22Rv1 (cell line): ENCODE measurements around the gene GNPNAT1.

Experiments
- H3K27ac ChIP-seq: fragments of 450-650 bp; 2 replicates; pipeline ENCODE4 v1.5.1; 2017
- ZFX ChIP-seq: fragments of 450-650 bp; IDR thresholded peaks from 2 replicates; pipeline ENCODE4 v1.6.1; 2017; ENCODE audit warnings: antibody characterized with exemption, borderline replicate concordance
- TF ChIP-seq, protein P1 (sequence below): fragments of 450-650 bp; IDR thresholded peaks from 2 replicates; pipeline ENCODE4 v1.5.1; 2017; ENCODE audit warnings: mild to moderate bottlenecking

GNPNAT1 gene

GRCh38 chr14:52790011-52790755 lies 1.2 kb downstream of the GNPNAT1 start:
- TF ChIP-seq, protein P1, sequence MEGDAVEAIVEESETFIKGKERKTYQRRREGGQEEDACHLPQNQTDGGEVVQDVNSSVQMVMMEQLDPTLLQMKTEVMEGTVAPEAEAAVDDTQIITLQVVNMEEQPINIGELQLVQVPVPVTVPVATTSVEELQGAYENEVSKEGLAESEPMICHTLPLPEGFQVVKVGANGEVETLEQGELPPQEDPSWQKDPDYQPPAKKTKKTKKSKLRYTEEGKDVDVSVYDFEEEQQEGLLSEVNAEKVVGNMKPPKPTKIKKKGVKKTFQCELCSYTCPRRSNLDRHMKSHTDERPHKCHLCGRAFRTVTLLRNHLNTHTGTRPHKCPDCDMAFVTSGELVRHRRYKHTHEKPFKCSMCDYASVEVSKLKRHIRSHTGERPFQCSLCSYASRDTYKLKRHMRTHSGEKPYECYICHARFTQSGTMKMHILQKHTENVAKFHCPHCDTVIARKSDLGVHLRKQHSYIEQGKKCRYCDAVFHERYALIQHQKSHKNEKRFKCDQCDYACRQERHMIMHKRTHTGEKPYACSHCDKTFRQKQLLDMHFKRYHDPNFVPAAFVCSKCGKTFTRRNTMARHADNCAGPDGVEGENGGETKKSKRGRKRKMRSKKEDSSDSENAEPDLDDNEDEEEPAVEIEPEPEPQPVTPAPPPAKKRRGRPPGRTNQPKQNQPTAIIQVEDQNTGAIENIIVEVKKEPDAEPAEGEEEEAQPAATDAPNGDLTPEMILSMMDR: no peak
- no peak for TF ChIP-seq ZFX
- H3K27ac ChIP-seq: peak overlapping the region; percentile 94

GRCh38 chr14:52789118-52789517 lies 2.3 kb downstream of the GNPNAT1 start:
- H3K27ac ChIP-seq: no peak overlapping the region
- TF ChIP-seq ZFX: no peak
- TF ChIP-seq, protein P1: no peak

DNA sequence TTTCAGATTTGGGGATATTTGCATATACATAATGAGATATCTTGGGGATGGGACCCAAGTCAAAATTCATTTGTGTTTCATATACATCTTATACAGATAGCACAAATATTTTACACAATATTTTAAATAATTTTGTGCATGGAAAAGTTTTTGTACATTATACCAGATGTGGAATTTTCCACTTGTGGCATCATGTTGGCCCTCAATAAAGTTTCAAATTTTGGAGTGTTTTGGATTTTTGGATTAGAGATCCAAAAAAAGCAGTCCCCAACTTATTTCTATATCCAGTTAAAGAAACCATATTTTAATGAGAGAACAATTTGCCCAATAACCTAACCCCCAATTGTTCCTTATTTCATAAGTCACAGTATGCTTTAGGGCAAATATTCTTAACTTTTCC lies 4.5 kb downstream of the GNPNAT1 start:
- H3K27ac ChIP-seq: no peak overlapping the region

DNA sequence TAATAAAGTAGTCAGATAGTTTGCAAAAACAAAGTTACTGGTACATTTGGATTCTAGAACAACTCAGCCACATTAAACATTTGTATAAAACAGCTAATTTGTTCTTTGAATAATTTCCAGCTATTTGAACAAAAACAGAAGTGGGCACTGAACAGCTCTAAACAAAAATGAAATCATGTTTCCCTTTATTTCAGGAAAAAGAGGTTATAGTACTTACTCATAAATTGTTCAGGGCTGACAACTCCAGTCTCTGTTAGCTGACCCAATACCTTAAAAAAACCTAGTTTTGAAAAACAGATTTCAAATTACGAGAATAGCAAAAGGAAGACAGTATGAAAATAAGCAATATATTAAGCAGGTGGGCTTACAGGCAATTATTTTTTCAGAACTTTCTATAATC lies 8.2 kb downstream of the GNPNAT1 start:
- no peak overlapping the region for H3K27ac ChIP-seq

More for the DNA sequence above, 4.5 kb downstream of the GNPNAT1 start:
- TF ChIP-seq, protein P1: no peak

GRCh38 chr14:52781629-52782028 lies 9.8 kb downstream of the GNPNAT1 start:
- H3K27ac ChIP-seq: no peak overlapping the region
- no peak for TF ChIP-seq ZFX
- TF ChIP-seq, protein P1: no peak

More for the DNA sequence above, 8.2 kb downstream of the GNPNAT1 start:
- TF ChIP-seq, protein P1: no peak
- no peak for TF ChIP-seq ZFX

DNA sequence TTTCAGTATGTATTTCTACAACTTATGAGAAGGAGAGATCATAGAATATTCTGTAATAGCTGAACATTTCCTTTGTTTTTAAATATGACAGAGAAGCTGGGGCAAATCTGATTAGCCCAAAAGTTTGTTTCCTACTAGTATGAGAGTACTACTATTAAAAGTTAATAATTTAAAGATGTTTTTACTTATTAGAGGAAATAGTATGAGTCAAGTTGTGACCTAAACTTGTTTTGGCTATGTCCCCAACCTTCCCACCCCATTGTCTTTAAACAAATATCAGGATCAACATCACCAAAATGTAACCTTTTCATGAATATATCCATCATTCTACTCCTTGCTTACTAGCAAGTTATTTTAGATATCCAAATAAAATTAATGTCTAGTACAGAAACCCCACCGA lies 10.5 kb downstream of the GNPNAT1 start:
- no peak for TF ChIP-seq ZFX
- TF ChIP-seq, protein P1: no peak
- H3K27ac ChIP-seq: no peak overlapping the region

GRCh38 chr14:52778702-52779101 lies 12.7 kb downstream of the GNPNAT1 start:
- TF ChIP-seq, protein P1: no peak
- no peak for TF ChIP-seq ZFX
- H3K27ac ChIP-seq: no peak overlapping the region
